Measurements from ENCODE around the gene PAGE2.

Gene PAGE2

GRCh38 chrX:55120761-55121358 lies 32.0 kb downstream of the PAGE2 start:
- TF ChIP-seq, protein P1, sequence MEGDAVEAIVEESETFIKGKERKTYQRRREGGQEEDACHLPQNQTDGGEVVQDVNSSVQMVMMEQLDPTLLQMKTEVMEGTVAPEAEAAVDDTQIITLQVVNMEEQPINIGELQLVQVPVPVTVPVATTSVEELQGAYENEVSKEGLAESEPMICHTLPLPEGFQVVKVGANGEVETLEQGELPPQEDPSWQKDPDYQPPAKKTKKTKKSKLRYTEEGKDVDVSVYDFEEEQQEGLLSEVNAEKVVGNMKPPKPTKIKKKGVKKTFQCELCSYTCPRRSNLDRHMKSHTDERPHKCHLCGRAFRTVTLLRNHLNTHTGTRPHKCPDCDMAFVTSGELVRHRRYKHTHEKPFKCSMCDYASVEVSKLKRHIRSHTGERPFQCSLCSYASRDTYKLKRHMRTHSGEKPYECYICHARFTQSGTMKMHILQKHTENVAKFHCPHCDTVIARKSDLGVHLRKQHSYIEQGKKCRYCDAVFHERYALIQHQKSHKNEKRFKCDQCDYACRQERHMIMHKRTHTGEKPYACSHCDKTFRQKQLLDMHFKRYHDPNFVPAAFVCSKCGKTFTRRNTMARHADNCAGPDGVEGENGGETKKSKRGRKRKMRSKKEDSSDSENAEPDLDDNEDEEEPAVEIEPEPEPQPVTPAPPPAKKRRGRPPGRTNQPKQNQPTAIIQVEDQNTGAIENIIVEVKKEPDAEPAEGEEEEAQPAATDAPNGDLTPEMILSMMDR (IDR thresholded peaks at IDR 0.05; ENCODE audit: low read depth, low read length, missing control alignments), result no peak
- H3K4me3 ChIP-seq (ENCODE audit: low read depth, low read length), result no peak overlapping the region
- DNase-seq (ENCODE audit: low read depth), result no peak
- in situ Hi-C loops (cut with HindIII; ENCODE audit: low sequenced_read_pairs), result no loop called here

DNA sequence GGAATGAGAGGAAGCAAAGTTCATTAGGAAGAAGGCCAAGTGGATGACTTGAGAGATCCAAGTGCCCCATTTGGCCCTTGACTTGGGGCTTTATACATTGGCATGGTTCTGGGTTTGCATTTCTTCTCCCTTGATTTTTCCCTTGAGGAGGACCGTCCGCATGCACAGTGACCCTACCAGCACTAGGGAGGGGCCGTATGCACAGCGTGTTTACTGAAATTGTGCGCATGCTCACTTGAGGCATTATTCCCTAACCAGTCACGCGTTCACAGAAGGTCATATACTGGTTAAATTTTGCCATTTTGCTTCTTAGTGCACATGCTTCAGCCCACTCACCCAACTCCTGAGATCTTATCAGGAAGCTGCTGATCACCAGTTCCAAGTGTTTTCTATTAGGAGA lies 35.1 kb downstream of the PAGE2 start:
- in situ Hi-C loops (cut with HindIII; ENCODE audit: low sequenced_read_pairs), result no loop called here
- TF ChIP-seq, protein P1 (IDR thresholded peaks at IDR 0.05; ENCODE audit: low read depth, low read length, missing control alignments), result no peak
- H3K4me3 ChIP-seq (ENCODE audit: low read depth, low read length), result no peak overlapping the region
- no peak for DNase-seq (ENCODE audit: low read depth)

GRCh38 chrX:55127692-55128091 lies 38.9 kb downstream of the PAGE2 start:
- TF ChIP-seq, protein P1 (IDR thresholded peaks at IDR 0.05; ENCODE audit: low read depth, low read length, missing control alignments), result no peak
- H3K4me3 ChIP-seq (ENCODE audit: low read depth, low read length), result no peak overlapping the region
- in situ Hi-C loops (cut with HindIII; ENCODE audit: low sequenced_read_pairs), result no loop called here
- DNase-seq (ENCODE audit: low read depth), result no peak

DNA sequence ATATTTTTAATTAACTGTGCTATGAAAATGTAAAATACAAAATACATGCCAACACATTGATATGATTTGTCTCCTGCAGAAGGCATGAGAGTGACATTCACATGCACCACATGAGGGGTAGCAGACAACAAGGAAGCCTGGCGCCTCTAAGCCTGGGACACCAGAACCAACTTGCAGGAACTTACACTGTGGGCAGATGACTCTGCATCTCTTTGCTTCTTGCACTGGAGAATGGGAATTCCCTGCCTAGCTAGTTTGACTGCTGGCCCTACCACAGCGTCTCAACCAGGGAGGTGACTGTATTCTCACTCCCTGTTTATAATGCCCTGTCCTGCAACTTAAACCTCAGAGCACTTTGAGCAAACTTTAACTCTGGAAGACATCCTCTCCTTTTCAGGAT lies 40.5 kb downstream of the PAGE2 start:
- no peak overlapping the region for H3K4me3 ChIP-seq (ENCODE audit: low read depth, low read length)
- no peak for DNase-seq (ENCODE audit: low read depth)
- TF ChIP-seq, protein P1 (IDR thresholded peaks at IDR 0.05; ENCODE audit: low read depth, low read length, missing control alignments), result no peak
- in situ Hi-C loops (cut with HindIII; ENCODE audit: low sequenced_read_pairs), result no loop called here

DNA sequence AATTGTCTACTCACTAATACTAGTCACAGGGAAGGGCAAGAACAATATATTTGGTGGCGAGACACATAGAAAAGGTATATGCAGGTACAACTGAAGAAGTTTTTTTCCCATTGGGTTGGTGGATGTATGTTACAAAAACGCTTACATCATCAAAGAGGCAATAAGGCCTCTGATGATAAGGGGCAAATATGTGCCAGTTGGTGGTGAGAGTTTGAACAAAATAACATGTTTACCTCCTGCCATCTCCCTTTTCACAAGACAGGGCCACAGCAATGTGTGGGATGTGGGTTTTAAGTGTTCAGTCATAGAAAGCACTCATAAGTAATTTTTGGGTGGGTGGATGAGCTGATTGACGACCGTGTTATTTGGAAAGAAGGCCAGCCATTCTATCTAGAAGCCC lies 41.7 kb downstream of the PAGE2 start:
- no peak overlapping the region for H3K4me3 ChIP-seq (ENCODE audit: low read depth, low read length)
- no peak for DNase-seq (ENCODE audit: low read depth)
- in situ Hi-C loops (cut with HindIII; ENCODE audit: low sequenced_read_pairs), result no loop called here
- TF ChIP-seq, protein P1 (IDR thresholded peaks at IDR 0.05; ENCODE audit: low read depth, low read length, missing control alignments), result no peak

- TF ChIP-seq, protein P1 (IDR thresholded peaks at IDR 0.05; ENCODE audit: low read depth, low read length, missing control alignments), result no peak
- no peak for DNase-seq (ENCODE audit: low read depth)
- H3K4me3 ChIP-seq (ENCODE audit: low read depth, low read length), result no peak overlapping the region
- in situ Hi-C loops (cut with HindIII; ENCODE audit: low sequenced_read_pairs), result no loop called here
These were observed 43.6 kb downstream of the PAGE2 start for GRCh38 chrX:55132416-55132815.
